ENCODE data around the gene GBGT1.

Gene GBGT1

GRCh38 chr9:133141833-133142595, 21.7 kb downstream of the GBGT1 start:
- no peak for DNase-seq

GRCh38 chr9:133140606-133141005, 23.1 kb downstream of the GBGT1 start:
- DNase-seq, result no peak

GRCh38 chr9:133140174-133140505, 23.6 kb downstream of the GBGT1 start:
- DNase-seq, result no peak

- DNase-seq, result no peak
Measured at GRCh38 chr9:133139246-133140173, 24.2 kb downstream of the GBGT1 start.

- DNase-seq, result no peak
Measured at GRCh38 chr9:133137451-133138231, 26.1 kb downstream of the GBGT1 start.

- no peak for DNase-seq
Measured at GRCh38 chr9:133135146-133135745, 28.5 kb downstream of the GBGT1 start.

GRCh38 chr9:133134388-133135145, 29.1 kb downstream of the GBGT1 start:
- no peak for DNase-seq

GRCh38 chr9:133133681-133134387, 29.9 kb downstream of the GBGT1 start:
- DNase-seq, result peak; percentile 88

- peak; percentile 81 for DNase-seq
Measured at GRCh38 chr9:133132174-133132573, 31.5 kb downstream of the GBGT1 start.

- DNase-seq, result no peak
Measured at GRCh38 chr9:133131506-133131905, 32.2 kb downstream of the GBGT1 start.

- DNase-seq, result no peak
Measured at GRCh38 chr9:133130685-133131244, 32.9 kb downstream of the GBGT1 start.

- no peak for DNase-seq
Measured at GRCh38 chr9:133129001-133129795, 34.5 kb downstream of the GBGT1 start.

- no peak for DNase-seq
Measured at GRCh38 chr9:133128152-133128551, 35.6 kb downstream of the GBGT1 start.

GRCh38 chr9:133127340-133127981, 36.3 kb downstream of the GBGT1 start:
- DNase-seq, result no peak

GRCh38 chr9:133126697-133127339, 36.9 kb downstream of the GBGT1 start:
- DNase-seq, result peak; percentile 28

- peak; percentile 59 for DNase-seq
Measured at GRCh38 chr9:133125941-133126696, 37.6 kb downstream of the GBGT1 start.

GRCh38 chr9:133124907-133125275, 38.8 kb downstream of the GBGT1 start:
- no peak for DNase-seq

All from NCI-H2171 treated with DMSO at 0.1 percent for 48 hours (cell line).